RCC 7860 (cell line): ENCODE results near the gene SNX8.
"Not testable (repeated sequence)": the region's sequence is repeated elsewhere in the genome, so short reads cannot be mapped to it uniquely, and the experiment has no call there.

Source experiments
- DNase-seq: peaks from one replicate; pipeline ENCODE4 v3.0.0-alpha.2; 2015; ENCODE audit warnings: low spot score
- FAIRE-seq: peaks from 2 replicates; lab custom pipeline; 2012; peaks lifted over from hg19 to GRCh38; lab: Jason Lieb, UNC

SNX8 gene, protein sequence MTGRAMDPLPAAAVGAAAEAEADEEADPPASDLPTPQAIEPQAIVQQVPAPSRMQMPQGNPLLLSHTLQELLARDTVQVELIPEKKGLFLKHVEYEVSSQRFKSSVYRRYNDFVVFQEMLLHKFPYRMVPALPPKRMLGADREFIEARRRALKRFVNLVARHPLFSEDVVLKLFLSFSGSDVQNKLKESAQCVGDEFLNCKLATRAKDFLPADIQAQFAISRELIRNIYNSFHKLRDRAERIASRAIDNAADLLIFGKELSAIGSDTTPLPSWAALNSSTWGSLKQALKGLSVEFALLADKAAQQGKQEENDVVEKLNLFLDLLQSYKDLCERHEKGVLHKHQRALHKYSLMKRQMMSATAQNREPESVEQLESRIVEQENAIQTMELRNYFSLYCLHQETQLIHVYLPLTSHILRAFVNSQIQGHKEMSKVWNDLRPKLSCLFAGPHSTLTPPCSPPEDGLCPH

DNA sequence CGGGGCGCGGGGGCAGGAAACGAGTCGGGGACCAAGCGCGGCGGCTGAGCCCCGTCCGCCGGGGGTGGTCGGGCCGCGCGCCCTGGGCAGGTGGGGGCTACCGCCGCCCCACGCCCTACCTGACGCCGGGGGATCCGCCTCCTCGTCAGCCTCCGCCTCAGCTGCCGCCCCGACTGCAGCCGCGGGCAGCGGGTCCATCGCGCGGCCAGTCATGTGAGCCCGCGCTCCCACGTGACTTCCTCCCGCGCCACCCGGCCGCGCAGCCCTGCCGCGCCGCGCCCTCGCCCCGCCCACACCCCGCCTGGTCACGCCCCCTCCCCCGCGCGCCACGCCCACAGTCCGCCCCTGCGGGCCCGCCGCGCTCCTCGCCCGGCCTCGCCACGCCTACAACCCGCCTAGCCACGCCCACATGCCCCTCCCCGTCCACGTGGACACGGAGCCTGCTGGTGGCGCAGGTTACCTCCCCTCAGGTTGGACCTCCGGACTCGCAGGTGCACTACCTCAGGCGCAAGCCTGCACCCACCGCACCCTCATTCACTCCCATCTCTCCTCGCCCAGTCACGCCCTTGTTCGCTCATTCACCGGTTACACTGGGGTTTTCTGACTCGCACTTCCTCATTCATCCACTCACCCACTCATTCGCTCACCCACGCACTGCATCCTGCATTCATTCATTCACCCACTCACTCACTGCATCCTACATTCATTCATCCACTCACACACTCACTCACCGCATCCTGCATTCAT, at the start of gene SNX8:
TSS of gene SNX8 (minus strand) at position 233 of the 747 bp plus-strand sequence. CDS start at position 213, 20 bp downstream.
- DNase-seq (peak; percentile 72), FAIRE-seq (no peak)

DNA sequence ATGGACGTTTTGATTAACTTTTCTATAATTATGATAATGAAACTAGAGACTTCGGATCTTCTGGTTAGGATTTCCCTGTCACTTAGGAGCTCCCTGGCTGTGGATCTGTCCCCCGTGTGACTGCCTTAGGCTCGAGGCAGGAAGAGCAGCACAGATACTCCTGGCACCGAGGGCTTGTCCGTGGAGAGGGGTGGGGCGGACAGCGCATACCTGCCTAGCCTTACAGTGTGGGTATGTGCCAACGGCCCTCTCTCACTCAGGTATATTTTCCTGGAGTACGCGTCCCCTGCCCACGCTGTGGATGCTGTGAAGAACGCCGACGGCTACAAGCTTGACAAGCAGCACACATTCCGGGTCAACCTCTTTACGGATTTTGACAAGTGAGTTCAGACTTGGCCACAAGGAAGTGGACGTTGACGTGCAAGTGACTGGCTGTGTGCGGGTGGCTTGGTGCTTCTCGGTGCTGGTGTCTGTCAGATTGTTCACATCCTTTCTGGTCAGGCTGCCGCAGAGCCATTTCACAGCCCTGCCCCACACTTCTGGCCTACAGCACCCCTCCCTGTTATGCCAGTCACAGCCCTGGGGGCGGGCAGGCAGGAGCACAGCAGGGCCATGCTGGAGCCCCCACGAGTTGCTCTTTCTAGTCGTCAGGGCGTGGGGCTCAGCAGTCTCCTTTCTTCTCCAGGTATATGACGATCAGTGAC, 48.3 kb upstream of the SNX8 start:
- DNase-seq (no peak), FAIRE-seq (no peak)

DNA sequence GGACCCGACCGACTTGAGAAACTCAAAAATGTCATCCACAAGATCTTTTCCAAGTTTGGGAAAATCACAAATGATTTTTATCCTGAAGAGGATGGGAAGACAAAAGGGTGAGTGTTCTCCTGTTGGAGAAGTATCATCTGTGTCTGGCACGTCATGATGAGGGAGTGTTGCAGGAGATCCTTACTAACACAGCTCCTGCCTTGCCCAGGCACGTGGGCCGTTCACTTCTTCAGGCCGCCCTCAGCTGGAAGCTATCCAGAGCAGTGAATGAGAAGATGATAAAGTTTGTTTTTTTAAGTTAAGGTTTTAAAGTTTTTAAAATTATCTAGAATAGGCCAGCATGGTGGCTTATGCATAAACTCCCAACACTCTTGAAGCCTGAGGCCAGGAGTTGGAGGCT, 46.6 kb upstream of the SNX8 start:
- FAIRE-seq (no peak), DNase-seq (no peak)

DNA sequence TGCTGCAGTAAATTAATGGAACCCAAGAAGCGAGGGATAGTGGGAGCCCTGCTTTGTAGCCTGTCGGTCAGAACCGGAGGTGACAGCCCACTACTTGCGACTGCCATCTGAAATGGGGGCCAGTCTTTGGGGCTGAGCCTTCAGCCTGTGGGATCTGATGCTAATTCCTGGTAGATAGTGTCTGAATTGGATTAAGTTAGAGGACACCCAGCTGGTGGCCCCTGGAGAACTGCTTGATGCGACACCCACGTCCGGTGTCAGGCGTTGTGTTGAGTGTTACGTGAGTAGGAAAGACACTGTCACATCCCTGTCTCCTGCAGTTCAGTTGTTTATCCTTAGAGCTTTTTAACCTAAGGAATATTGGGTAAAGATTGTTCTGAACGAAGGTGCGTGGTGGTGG, 45.4 kb upstream of the SNX8 start:
- DNase-seq (no peak), FAIRE-seq (no peak)

DNA sequence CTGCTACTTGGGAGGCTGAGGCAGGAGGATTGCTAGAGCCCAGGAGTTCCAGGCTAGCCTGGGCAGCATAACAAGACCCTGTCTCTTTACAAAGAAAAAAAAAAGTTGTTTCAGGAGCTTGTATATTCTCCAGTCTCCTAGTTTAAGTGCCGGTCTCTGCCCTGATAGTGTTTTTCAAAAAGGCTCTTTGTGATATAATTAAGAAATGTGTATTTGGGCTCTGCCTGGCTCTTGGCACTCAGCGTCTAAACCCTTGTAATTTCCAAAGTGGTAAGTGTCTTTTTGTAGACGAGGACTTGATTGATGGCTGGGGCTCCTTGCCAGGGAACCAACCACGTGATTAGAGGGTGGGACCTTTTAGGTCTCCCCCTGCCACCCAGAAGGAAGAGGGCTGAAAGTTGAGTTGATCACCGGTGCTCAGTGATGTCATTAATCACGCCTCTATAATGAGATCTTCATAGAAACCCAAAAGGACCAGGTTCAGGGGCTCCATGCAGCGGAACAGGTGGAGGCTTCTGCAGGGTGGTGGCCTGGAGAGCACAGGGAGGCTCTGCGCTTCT, 44.8 kb upstream of the SNX8 start:
- FAIRE-seq (no peak), DNase-seq (no peak)

DNA sequence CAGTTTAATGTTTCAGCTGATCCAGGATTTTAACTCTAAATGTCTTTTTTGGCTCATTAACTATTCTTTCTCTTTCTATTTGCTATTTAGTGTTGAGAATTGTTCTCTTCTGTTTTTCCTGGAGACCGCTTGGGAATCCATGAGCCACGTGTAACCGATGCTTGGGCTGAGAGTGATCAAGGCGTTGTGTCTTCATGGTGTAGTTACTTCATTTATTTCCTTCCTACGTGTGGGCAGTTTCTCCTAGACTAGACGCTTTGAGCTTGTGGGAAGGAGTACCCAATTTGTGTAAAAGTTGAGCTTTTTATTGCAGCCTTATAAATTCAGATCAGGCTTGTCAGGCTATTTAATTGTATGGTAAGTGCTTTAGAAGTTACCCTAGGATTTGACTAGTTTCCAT, 43.3 kb upstream of the SNX8 start:
- no peak for FAIRE-seq
- no peak for DNase-seq

DNA sequence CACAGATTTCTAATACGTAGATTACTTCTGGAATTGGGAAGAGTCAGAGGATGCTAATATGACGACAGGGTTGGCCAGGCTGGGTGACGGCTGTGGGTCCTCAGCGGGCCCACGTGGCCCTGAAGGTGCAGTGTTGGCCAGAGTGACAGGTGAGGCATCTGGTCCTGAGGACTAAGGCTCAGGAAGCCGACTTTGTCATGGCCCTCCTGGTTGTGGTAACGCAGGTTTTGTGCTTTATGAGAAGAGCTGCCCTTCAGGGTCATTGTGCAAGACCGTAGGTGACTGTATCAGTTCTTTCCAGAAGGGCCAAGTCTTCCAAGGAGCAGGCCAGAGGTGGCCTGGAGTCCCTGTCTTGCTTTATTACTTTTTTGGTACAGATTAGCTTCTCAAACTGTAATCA, 42.9 kb upstream of the SNX8 start:
- DNase-seq, result no peak

DNA sequence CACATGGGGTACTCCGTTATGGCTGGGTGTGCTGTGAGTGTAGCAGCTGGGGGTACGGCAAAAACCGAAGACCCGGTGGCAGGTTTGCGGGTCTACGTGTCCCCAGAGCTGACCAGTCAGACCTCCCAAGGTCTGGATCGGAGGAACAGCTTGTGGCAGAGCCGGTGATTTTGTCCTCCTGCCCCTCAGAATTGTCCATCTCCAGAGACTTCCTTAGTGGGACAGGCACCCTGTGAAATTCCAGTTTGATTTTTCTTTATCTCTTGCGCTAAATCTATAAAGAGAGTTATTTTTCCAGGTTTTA, 41.4 kb upstream of the SNX8 start:
- DNase-seq (peak; percentile 11), FAIRE-seq (no peak)

More for the DNA sequence above, 42.9 kb upstream of the SNX8 start:
- FAIRE-seq, result no peak

DNA sequence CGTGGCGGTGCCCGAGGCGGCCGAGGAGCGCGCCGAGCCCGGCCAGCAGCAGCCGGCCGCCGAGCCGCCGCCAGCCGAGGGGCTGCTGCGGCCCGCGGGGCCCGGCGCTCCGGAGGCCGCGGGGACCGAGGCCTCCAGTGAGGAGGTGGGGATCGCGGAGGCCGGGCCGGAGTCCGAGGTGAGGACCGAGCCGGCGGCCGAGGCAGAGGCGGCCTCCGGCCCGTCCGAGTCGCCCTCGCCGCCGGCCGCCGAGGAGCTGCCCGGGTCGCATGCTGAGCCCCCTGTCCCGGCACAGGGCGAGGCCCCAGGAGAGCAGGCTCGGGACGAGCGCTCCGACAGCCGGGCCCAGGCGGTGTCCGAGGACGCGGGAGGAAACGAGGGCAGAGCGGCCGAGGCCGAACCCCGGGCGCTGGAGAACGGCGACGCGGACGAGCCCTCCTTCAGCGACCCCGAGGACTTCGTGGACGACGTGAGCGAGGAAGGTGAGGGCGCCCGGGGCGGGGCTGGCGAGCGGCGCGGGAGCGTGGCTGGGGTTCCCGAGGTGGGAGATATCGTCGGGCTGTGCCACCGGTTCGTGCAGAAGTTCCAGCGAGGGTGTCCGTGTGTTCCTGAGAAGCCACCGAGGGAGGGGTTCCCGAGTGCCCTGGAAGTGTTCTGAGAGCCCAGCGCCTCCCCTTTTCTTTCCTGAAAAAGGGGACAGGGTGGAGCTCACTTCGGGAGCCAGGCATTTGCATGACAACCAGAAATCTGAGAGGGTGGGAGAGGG, 40.9 kb upstream of the SNX8 start:
- DNase-seq (no peak), FAIRE-seq (no peak)

DNA sequence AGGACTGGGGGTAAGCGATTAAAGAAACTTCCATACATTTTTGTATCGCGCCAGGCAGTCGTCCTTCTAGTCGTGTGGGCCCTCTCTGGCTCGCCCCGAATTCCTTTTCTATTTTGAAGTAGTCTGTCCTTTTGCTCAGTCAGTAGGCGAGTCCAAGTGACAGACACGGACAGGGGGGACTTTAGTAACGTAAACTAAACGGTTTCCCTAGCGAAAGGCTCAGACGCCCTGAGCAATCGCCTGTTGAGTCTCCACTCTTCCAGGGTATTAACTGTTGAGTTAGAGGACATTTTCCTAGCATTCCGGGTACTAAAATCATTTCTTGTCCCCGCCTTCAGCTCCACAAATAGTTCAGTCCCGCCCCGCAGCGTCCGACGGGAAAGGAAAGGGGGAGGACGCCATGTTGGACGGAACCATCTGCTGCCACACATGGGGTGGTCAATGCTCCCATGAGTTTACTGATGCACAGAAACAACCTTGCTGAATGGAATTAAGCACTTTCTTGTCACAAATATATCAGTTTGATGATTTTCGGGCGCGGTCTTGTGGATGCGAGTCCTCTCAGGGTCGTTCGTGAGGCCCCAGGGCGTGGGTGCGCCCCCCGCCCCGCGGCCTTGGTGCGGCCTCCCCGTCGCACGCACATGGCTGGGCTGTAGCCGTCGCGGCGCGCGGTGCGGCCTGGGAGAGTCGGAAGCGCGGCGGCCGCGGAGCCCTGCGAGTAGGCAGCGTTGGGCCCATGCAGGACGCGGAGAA, 40.1 kb upstream of the SNX8 start, which contains the start of gene EIF3B:
TSS of gene EIF3B (plus strand) at position 642 of the 753 bp plus-strand sequence. CDS start at position 737, 95 bp downstream.
- no peak for FAIRE-seq

DNA sequence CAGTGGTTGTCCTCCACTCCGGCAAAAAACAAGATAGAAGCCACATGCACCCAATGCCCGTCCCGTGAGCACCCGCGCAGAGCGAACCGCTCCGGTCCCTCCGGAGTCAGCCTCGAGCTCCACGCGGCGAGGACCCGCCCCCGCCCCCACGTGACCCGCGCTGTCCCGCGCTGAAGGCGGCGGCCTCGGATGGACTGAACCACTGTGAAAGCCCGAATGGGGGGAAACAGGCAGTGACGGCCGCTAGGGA, 39.6 kb upstream of the SNX8 start:
- DNase-seq (peak; percentile 70), FAIRE-seq (no peak)

More for the DNA sequence above, 40.1 kb upstream of the SNX8 start, which contains the start of gene EIF3B:
- peak; percentile 82 for DNase-seq

DNA sequence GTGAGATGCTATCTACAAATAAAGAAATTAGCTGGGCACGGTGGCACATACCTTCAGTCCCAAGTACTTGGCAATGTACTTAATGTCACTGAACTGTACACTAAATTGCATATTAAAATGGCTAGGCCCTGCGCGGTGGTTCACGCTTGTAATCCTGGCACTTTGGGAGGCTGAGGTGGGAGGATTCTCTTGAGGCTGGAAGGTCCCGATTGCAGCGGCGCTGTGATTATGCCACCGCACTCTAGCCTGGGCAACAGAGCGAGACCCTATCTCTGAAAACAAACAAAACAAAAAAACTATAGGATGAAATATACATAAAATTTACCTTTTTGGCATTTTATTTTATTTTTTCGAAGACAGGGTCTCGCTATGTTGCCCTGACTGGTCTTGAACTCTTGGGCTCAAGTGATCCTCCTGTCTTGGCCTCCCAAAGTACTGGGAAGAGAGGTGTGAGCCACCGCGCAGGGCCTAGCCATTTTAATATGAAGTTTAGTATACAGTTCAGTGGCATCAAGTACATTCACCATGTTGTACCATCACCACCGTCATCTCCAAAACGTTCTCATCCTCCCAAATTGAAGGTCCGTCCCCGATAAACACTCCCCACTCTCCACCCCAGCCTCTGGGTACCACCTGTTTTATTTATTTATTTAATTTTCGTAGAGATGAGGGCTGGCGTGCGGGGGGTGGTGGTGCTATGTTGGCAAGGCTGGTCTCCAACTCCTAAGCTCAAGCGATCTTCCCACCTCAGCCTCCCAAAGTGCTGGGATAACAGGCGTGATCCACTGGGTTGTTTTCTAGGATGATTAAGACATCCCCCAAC, 39.1 kb upstream of the SNX8 start:
- no peak for FAIRE-seq
- no peak for DNase-seq

DNA sequence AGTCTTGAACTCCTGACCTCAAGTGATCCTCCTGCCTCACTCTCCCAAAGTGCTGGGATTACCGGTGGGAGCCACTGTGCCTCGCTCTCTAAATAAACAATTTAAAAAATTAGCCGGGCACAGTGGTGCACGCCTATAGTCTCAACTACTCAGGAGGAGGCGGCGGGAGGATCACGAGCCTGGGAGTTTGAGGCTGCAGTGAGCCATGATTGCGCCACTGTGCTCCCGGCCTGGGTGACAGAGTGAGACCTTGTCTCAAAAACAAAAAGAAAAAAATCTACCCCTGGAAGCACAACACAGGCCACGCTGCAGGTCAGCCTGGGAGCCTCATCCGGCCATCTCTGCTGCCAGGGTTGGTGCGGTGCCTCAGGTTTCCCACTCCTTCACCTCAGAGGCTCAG, 36.6 kb upstream of the SNX8 start:
- no peak for DNase-seq
- no peak for FAIRE-seq

DNA sequence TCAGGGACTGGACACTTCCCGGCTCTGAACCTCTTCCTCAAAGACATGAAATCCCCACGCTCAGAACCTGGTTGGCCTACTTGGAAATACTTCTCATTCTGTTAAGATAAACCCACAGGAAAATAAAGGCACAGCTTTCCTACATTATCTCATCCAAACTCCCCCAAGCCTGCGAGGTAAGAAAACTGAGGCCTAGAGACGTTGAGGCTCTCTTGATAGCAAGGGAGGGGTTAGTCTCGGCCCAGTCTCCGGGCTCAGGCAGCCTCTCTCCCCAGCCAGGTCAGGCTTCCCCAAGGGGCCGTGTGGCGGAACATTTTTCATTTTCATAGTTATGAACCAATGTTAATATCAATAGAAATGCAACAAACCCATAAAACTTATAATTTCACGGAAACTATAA, 35.8 kb upstream of the SNX8 start:
- no peak for FAIRE-seq
- DNase-seq, result no peak

DNA sequence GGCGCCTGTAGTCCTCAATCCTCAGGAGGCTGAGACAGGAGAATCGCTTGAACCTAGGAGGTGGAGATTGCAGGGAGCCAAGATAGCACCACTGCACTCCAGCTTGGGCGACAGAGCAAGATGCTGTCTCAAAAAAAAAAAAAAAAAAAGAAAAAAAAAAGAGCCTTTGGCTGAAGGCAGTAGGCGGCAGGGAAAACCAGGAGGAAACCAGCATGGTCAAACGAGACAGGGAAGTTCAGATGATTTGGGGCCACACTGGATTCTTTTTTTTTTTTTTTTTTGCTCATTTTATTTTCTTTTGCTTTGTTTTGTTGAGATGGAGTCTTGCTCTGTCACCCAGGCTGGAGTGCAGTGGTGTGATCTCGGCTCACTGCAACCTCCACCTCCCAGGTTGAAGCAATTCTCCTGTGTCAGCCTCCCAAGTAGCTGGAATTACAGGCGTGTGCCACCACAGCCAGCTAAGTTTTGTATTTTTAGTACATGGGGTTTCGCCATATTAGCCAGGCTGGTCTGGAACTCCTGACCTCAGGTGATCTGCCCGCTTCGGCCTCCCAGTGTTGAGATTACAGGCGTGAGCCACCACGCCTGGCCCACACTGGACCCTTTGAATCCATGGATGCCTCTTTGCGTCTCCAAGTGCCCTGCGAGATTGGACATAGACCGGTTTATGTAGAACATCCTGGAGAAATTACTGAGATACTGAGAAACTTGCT, 33.3 kb upstream of the SNX8 start:
- not testable (repeated sequence) for FAIRE-seq, DNase-seq

DNA sequence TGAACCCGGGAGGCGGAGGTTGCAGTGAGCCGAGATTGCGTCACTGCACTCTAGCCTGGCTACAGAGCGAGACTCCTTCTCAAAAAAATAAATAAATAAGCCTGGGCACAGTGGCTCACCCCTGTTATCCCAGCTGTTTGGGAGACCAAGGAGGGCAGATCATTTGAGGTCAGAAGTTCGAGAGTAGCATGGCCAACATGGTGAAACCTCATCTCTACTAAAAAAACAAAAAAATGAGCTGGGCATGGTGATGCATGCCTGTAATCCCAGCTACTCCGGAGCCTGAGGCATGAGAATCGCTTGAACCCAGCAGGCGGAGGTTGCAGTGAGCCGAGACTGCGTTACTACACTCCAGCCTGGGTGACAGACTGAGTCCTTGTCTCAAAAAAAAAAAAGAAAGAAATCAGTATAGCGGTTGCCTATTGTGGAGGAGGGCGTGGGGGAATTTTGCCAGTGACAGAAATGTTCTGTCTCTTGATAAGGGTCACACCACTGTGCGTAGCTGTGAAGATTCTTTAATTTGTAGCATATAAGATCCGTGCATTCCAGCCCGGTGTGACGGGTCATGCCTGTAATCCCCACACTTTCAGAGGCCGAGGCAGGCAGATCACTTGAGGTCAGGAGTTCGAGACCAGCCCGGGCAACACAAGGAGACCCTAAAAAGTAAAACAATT, 22.5 kb upstream of the SNX8 start:
- DNase-seq, result no peak
- no peak for FAIRE-seq

DNA sequence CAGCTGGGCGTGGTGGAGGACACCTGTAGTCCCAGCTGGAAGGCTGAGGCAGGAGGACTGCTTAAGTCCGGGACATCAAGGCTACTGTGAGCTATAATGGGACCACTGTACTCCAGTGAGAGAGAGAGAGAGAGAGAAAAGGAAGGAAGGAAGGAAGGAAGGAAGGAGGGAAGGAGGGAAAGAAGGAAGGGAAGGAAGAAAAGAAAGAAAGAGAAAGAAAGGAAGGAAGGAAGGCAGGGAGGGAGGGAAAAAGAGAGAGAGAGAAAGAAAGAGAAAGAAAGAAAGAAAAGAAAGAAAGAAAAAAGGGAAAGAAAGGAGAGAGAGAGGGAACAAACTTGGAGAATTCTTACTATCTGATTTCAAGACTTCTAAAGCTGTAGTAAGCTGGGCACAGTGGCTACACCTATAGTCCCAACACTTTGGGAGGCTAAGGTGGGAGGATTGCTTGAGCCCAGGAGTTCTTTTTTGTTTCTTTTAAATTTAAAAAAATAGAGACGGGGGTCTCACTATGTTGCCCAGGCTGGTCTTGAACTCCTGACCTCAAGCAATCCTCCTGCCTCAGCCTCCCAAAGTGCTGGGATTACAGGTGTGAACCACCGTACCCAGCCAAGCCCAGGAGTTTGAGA, 18.5 kb upstream of the SNX8 start:
- not testable (repeated sequence) for DNase-seq, FAIRE-seq
